Measurements from ENCODE around the gene SMYD3. TPM values are rescaled to one million over a fixed set of nuclear protein-coding genes. Genes with fewer than 3 reads are reported as not detected.

The SMYD3 gene
- total RNA-seq, 4 donors from 2014 or later: 10.5 to 36.4 (median 22.5) TPM

DNA sequence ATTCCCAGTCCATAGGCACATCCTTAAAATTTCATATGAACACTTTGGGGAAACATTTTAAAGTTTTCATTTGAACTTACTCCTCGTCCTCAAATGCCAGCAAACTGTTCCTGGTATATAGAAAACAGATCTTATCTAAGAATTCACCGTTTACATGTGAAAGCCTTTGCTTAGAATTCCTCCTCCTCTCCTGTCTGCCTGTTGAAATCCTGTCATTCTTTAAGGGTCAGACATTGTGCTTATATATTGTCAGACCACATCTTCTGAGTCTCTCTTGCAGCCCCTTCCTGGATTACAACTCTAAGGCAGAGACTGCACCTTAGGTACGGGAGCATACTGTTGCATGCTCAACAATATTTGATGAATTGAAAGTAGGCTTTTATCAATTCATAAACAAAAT lies 239.7 kb downstream of the SMYD3 start:
- intact Hi-C loops (cut with DNase I; ENCODE audit: low total_unique reads): no loop called here
- Histone ChIP-seq H3K27ac (no peak overlapping the region), H3K4me3 (no peak overlapping the region), H3K9me3 (no peaks in the 10 kb centered on the region), H3K27me3 (no peaks in the 10 kb centered on the region), H3K4me1 (no peaks in the 10 kb centered on the region), H3K36me3 (no peaks in the 10 kb centered on the region)
- TF ChIP-seq POLR2A (IDR thresholded peaks at IDR 0.05): no peak
- TF ChIP-seq, protein P1, sequence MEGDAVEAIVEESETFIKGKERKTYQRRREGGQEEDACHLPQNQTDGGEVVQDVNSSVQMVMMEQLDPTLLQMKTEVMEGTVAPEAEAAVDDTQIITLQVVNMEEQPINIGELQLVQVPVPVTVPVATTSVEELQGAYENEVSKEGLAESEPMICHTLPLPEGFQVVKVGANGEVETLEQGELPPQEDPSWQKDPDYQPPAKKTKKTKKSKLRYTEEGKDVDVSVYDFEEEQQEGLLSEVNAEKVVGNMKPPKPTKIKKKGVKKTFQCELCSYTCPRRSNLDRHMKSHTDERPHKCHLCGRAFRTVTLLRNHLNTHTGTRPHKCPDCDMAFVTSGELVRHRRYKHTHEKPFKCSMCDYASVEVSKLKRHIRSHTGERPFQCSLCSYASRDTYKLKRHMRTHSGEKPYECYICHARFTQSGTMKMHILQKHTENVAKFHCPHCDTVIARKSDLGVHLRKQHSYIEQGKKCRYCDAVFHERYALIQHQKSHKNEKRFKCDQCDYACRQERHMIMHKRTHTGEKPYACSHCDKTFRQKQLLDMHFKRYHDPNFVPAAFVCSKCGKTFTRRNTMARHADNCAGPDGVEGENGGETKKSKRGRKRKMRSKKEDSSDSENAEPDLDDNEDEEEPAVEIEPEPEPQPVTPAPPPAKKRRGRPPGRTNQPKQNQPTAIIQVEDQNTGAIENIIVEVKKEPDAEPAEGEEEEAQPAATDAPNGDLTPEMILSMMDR (IDR thresholded peaks at IDR 0.05): no peak
- DNase-seq: no peak

DNA sequence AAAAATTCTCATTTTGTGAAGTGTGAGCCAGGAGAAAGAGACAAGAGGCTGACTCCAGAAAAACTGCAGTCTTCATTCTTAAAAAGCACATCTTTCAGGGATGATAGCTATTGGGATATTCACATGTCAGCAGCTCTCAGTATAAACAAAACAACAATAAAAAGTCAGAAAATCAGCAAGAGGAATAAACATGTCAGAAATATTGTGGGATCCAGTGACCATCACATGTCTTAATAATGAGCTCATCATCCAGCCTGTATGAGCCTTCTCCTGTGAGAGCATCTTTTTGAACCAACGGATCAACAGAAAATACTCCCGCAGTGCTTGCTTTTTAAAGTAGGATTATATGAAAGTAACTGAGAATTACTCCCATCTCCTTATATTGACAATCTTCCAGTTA lies 241.6 kb downstream of the SMYD3 start:
- TF ChIP-seq POLR2A (IDR thresholded peaks at IDR 0.05): no peak
- TF ChIP-seq, protein P1 (IDR thresholded peaks at IDR 0.05): no peak
- no peaks in the 10 kb centered on the region for H3K36me3 ChIP-seq
- no peaks in the 10 kb centered on the region for H3K9me3 ChIP-seq
- no peak overlapping the region for H3K27ac ChIP-seq
- no peaks in the 10 kb centered on the region for H3K27me3 ChIP-seq
- no peak overlapping the region for H3K4me3 ChIP-seq
- intact Hi-C loops (cut with DNase I; ENCODE audit: low total_unique reads): no loop called here
- no peak for DNase-seq
- H3K4me1 ChIP-seq: no peaks in the 10 kb centered on the region

DNA sequence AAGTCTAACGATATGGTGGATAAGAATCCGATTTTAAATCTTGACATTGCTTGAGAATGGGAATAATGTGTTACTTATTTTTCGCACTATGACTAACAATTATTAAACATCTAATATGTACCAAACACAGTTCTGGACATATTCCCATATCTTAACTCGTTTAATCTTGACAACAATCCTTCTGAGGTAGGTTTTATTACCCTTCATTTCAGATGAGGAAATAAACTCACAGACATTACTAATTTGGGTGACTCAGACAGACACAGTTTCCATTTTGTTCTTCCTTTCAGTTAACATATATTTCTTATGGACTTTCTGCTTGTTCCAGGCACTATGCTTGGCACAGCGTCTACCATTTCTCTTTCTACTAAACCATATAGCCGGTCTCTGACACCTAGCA lies 244.8 kb downstream of the SMYD3 start:
- Histone ChIP-seq H3K27ac (no peak overlapping the region), H3K27me3 (no peaks in the 10 kb centered on the region), H3K4me3 (no peak overlapping the region), H3K9me3 (peaks cover 0 to 5% of the 10 kb centered on the region in 2 donors), H3K4me1 (no peaks in the 10 kb centered on the region), H3K36me3 (no peaks in the 10 kb centered on the region)
- intact Hi-C loops (cut with DNase I; ENCODE audit: low total_unique reads): no loop called here
- TF ChIP-seq, protein P1 (IDR thresholded peaks at IDR 0.05): no peak
- no peak for TF ChIP-seq POLR2A (IDR thresholded peaks at IDR 0.05)
- DNase-seq: no peak

DNA sequence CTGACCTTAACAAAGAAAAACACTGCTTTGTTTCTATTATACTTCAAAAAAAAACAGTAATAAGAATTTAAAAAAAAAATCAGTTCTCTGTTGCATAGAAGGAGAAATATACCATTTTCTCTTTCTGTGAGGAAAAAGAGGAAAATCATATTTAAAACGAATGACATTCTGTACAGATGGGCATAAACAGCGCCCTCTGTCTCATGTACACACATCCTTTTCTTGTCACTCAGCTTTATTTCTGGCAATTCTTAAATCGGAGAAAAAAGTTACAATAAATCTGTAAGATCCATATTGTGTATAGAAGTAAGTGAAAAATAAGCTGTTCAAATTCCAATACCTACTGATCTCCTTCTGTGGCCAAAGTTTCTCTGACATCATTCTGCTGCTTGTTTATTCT lies 245.4 kb downstream of the SMYD3 start:
- intact Hi-C loops (cut with DNase I; ENCODE audit: low total_unique reads): no loop called here
- DNase-seq: no peak
- H3K4me1 ChIP-seq: no peaks in the 10 kb centered on the region
- TF ChIP-seq POLR2A (IDR thresholded peaks at IDR 0.05): no peak
- TF ChIP-seq, protein P1 (IDR thresholded peaks at IDR 0.05): no peak
- H3K27ac ChIP-seq: no peak overlapping the region
- no peaks in the 10 kb centered on the region for H3K27me3 ChIP-seq
- H3K4me3 ChIP-seq: no peak overlapping the region
- peaks cover 0 to 5% of the 10 kb centered on the region in 2 donors for H3K9me3 ChIP-seq
- H3K36me3 ChIP-seq: no peaks in the 10 kb centered on the region

DNA sequence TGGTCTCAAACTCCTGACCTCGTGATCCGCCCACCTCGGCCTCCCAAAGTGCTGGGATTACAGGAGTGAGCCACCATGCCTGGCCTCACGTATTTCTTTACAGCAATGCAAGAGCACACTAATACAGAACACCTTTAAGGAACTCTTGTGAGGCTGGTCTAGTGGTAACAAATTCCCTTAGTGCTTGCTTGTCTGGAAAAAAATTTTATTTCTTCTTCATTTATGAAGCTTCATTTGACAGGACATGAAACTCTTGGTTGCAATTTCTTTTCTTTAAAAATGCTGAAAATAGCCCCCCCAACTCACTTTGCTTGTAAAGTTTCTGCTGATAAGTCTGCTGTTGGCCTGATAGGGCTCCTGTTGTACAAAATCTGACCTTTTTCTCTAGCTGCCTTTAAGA lies 248.8 kb downstream of the SMYD3 start:
- no peak for TF ChIP-seq POLR2A (IDR thresholded peaks at IDR 0.05)
- TF ChIP-seq, protein P1 (IDR thresholded peaks at IDR 0.05): no peak
- Histone ChIP-seq H3K4me3 (no peak overlapping the region), H3K9me3 (peaks cover 0 to 5% of the 10 kb centered on the region in 2 donors), H3K27me3 (no peaks in the 10 kb centered on the region), H3K4me1 (no peaks in the 10 kb centered on the region), H3K27ac (no peak overlapping the region), H3K36me3 (no peaks in the 10 kb centered on the region)
- intact Hi-C loops (cut with DNase I; ENCODE audit: low total_unique reads): no loop called here
- no peak for DNase-seq
